Stimulated activated CD4-positive, alpha-beta T cell treated with anti-CD3 and anti-CD28 coated beads, Interleukin-4, amount 100 ng/mL, for 1 hour (primary cell): ENCODE data around the gene NCR3LG1.

Experiments used
- DNase-seq: peaks from one replicate; pipeline ENCODE4 v3.0.0-alpha.2; 2020

NCR3LG1 gene

DNA sequence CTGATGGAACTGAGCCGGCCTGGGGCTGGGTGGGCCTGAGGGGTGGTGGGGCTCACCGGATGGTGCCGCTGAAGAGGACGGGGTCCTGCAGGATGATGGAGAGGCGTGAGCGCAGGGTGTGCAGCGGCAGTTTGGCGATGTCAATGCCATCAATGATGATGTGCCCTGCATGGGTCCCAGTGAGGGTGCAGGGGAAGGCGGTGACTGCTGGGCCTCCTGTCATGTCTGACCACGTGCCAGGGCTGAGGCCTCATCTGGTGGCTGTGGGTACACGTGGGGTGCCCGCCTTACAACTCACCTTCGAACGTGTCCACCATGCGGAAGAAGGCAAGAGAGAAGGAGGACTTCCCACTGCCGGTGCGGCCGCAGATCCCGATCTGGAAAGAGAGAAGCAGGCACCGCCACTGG, 44.0 kb downstream of the NCR3LG1 start:
- no peak for DNase-seq

DNA sequence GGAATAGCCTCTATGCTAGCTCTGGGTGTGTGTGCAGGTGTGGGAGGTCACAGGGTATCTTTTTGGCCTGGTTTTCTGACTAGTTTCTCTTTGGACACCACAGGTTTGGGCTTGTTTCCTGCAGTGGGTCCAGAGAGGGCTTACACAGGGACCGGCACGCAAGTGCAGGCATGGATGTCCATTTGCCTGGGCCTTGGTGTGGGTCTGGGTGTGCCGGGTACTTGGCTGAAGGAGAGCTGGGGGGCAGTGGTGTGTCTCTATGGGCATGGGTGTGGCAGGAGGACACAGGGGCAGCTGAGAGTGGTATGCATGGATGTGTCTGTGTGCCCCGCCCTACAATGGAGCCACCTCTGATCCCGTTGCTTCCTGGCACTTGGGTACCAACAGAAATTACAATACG, 44.4 kb downstream of the NCR3LG1 start:
- no peak for DNase-seq

GRCh38 chr11:17396598-17397310, 45.2 kb downstream of the NCR3LG1 start:
- DNase-seq: no peak

- no peak for DNase-seq
These were observed 45.9 kb downstream of the NCR3LG1 start for GRCh38 chr11:17397311-17398002.

- DNase-seq: no peak
These were observed 47.6 kb downstream of the NCR3LG1 start for GRCh38 chr11:17399236-17399635.

DNA sequence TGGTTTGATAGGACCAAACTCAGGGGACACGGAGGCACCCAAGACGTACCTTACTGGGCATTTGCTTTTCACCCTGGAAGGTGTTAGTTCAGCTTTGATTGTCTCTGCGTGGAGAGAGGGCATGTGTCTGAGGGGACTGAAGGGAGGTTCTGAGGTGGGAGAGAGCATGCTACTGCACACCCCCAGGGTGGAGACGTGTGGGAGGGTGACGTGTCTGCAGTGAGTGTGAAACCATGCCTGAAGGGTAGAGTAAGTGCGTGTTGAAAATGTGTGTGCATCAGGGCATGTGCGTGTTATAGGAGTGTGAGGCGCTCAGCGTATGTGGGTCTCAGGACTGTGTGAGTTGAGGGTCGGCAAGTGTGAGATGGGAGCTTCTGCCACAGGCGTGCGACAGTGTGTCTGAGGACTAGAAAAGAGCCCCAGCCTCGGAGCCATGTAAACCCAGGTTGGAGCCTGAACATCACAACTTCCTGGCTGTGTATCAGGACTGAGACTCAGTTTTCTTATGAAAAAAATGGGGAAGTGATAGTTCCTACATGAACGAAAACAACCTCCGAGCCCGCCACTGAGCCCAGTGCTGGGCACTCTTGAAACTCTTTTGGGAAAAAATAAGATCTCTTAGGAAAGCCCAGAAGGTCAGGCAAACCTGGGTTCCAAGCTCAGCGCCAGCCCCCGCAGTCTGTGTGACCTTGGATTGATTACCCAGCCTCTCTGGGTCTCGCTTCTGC, 48.6 kb downstream of the NCR3LG1 start:
- no peak for DNase-seq

- DNase-seq: no peak
These were observed 49.7 kb downstream of the NCR3LG1 start for GRCh38 chr11:17401316-17401715.

DNA sequence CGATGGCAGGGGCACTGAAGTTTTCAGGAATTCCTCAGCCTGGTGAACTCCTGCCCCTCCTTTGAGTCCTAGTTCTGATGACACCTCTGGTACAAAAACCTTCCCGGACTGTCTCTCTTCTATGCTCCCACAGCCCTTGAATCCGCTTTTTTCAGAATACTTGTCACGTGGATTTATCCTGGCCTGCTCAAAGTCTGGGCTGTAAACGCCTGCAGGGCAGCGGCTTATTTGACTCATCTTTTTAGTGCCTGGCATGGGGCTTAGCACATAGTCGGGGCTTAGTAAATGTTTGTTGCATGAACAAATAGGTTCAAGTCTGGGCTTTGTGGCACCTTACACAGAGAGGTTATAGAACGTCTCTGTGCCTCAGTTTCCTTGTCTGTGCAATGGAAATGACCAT, 50.2 kb downstream of the NCR3LG1 start:
- DNase-seq: no peak

DNA sequence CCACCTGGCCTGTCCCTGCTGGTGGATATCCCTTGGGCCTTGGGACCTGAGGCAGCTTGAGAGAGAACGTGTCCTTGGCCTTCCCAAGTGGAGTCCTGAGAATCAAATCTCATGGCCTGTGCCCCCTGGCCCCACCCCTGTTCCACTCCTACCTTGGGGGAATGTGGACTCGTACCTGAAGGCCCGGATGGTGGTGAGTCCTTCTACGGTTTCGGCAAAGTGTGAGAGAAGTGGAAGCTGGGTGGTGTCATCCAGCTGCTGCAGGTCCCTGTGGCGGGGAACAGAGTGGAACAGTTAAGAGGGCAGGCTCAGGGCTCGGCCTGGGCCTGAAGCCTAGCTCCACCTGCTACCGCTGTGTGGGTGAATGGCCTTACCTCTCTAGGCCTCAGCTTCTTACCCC, 50.9 kb downstream of the NCR3LG1 start:
- DNase-seq: no peak

DNA sequence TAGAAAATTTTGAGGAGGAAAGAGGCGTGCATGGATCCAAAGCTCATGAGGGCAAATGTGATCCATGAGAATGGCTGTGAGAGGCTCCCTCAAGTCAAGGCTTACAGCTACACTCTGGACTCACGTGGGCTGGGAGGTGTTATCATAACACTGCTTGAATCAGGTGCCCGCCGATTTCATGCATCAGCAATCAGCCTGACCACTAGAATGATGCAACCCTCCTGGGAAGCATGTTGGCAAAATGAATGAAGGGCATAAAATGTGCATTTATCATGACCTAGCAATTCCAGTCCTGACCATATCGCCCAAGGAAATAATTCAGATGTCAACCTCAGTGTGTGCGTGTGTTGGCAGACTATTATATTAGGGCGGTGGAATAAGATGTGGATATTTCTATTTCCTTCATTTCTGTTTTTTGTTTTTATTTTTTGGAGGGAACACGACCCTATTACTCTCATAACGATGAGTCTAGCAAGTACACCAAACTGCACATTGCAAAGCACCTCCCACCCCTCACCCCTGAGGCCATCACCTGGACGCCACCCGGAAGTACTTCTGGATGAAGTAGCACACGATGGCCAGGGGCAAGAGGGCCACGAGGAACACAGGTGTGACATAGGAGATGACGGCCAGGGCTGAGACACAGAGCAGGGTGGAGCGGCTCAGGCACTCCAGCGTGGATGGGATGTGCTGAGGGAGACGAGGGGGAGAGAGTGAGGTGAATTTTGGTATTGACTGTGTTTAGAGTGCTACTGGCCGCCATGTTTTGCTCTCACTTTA, 52.6 kb downstream of the NCR3LG1 start:
- DNase-seq: no peak

DNA sequence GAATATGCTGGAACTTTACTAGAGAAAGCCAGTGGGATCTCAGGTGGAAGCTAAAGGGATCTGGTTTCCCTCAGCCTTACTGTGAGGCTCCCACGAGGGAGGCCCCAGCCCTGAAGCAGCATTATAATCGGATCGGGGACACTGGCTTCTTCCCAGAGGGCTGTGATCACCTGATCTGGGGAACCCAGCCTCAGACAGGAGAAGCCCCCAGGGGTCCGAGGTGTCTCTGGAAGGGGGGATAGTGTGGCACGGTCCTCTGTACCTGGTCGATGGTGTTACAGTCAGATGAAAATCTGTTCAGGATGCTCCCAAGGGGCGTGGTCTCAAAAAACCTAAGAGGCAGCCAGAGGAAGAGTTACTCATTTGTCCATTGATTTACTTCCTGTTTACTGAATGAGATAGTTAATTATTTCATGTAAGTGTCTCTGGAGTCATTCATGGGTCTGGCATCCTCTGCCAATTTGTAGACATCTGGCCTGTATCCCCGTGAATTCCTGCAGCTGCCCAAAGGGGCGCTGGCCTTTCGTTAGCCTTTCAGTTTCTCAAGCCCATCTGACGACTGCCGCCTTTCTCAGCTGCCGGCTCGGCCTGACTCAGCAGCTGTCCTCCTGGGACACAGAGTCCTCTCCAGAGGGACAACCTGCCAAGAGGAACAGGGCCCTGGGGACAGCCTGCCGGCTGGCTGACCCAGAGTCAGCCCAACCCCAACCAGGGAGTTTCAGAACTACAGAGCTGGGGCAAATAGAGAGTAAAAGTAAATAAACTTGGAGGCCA, 53.8 kb downstream of the NCR3LG1 start:
- DNase-seq: no peak

- no peak for DNase-seq
These were observed 54.6 kb downstream of the NCR3LG1 start for GRCh38 chr11:17406082-17406817.

DNA sequence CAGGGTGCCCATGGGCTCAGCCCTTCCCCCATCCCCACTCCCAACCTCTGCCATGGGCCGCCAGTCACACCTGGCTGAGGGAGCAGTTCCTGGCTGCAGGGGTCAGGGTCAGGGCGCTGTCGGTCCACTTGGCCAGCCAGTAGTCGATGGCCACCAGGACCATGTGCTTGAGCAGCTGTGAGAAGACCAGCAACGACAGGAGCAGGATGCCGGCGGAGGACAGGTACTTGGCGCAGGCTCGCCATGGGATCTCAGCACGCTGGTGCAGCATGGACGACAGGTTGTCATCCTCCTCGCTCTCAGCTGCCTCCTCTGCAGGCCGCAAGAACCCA, 55.2 kb downstream of the NCR3LG1 start:
- no peak for DNase-seq

DNA sequence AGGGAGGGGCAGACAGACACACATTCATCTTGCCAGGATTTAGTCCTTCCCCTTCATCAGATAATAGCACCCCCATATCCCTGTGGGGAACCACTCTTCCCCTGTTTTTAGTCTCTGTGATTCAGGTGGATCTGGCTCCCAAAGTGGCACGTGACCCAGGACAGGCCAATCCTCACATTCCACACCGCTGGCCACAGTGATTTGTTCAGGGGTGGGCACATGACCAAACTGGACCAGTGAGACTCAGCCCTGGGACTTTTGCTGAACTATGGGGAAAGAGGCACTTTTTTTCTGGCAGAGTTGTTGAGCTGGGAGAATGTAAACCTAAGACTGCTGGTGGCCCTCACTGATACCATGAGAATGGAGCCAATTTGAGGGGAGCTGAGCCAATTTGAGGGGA, 56.0 kb downstream of the NCR3LG1 start:
- DNase-seq: no peak

GRCh38 chr11:17408026-17408425, 56.4 kb downstream of the NCR3LG1 start:
- no peak for DNase-seq

GRCh38 chr11:17408641-17409040, 57.0 kb downstream of the NCR3LG1 start:
- no peak for DNase-seq

- DNase-seq: no peak
These were observed 59.2 kb downstream of the NCR3LG1 start for GRCh38 chr11:17410606-17411379.

DNA sequence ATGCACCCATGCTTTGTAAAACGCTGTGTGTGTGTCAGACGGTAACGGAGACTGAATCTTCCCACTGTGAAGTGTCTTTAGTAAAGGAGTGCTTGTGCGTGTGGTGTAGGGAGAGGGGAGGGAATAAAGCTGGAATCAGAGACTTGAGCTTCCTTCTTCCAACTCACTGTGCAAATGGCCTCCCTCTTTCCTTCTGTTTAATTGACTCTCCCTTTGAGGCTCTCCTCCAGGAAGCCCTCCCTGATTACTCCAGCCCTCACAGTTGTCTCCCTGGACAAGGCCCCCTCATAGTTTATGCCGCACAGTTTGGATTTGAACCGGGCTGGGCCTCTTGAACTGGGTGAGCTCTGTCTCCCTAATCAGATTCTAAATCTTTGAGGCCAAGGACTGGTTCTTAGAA, 59.8 kb downstream of the NCR3LG1 start:
- no peak for DNase-seq

DNA sequence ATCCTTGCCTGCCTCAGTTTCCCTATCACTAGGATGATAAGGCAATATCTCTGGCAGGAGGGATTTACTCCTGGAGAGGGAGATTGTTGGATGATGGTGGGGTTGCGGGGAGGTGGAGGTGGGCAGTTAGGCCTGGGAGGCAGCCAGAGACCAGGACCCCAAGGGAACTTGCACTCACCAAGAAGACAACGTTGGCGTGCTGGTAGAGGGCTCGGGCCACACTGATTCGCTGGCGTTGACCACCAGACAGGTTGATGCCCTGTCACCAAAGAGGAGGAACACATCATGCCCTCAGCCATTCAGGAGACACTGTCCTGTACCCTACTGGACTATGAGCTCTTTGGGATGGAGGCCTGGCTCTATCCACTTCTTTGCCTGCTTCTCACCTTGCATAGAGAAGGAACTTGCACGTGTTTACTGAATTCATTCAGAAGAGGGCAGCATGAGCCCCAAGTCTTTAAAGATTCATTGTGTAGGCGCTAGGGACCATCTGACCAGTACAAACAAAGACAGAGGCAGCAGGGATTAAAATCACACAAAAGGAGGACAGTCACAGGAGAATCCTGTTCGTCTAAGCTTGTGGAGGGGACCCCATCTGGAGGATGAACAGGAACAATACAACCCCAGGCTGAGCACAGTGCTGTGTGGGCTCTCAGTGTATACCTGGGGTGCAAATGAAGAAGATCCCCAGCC, 61.0 kb downstream of the NCR3LG1 start:
- DNase-seq: no peak
